HepG2 (cell line): Measurements from ENCODE around the gene NAV1. TPM values are rescaled to one million over a fixed set of nuclear protein-coding genes. Genes with fewer than 3 reads are reported as not detected.

Source experiments
- ATAC-seq: fragments of 200-7000 bp; cut with Tn5 transposase; 3 replicates; pipeline ENCODE4 v1.9.1; 2020; ENCODE audit warnings: mild to moderate bottlenecking, moderate library complexity
- BruUV-seq: library from RNA; stranded (reverse); fragments of 400-500 nt; replicated peaks from 2 replicates; lab custom pipeline; 2021; lab: Mats Ljungman, UMichigan
- CTCF ChIA-PET: fragments of 300-600 bp; formaldehyde crosslinking; extraction: SDS; loops from one replicate; lab custom pipeline; 2021; ENCODE audit warnings: low total read pairs, inconsistent platforms, low intra/inter-chr PET ratio; lab: Yijun Ruan, JAX
- POLR2A ChIA-PET: fragments of 350-600 bp; sonication (Branson Sonifier 250); formaldehyde crosslinking; loops from one replicate; lab custom pipeline; 2020; ENCODE audit warnings: antibody characterized with exemption, inconsistent platforms; lab: Yijun Ruan, JAX
- DNase-seq: peaks from one replicate; pipeline ENCODE4 v3.0.0-alpha.2; 2015; ENCODE audit warnings: low spot score
- FAIRE-seq: peaks from 3 replicates; lab custom pipeline; 2011; peaks lifted over from hg19 to GRCh38; lab: Jason Lieb, UNC
- H2AFZ ChIP-seq: one replicate; pipeline ENCODE4 v1.6.1; 2011; ENCODE audit warnings: low read length, inconsistent platforms
- H3K27ac ChIP-seq: fragments of 300-600 bp; 3 replicates; pipeline ENCODE4 v1.8.0; 2011; ENCODE audit warnings: mixed run types, mild to moderate bottlenecking, mixed read lengths, low read length, inconsistent platforms; ENCODE audit not compliant: insufficient read depth; ENCODE audit errors: extremely low read length
- H3K27me3 ChIP-seq, 2 experiments: fragments of 200-600 bp in 1 of 2; 2 replicates in 1 of 2; 3 replicates in 1 of 2; pipeline versions ENCODE4 v1.6.0 to v1.8.0; 2011; ENCODE audit warnings: low read length in 2 of 2, mild to moderate bottlenecking in 2 of 2, moderate library complexity in 2 of 2, inconsistent platforms in 1 of 2; ENCODE audit not compliant: insufficient read depth in 2 of 2, control insufficient read depth in 1 of 2
- H3K36me3 ChIP-seq, 2 experiments: fragments of 200-600 bp in 1 of 2; replicated peaks in 1 of 2; 2 replicates in 1 of 2; 3 replicates in 1 of 2; pipeline versions ENCODE4 v1.5.1 to v1.8.0; 2011; ENCODE audit warnings: low read length in 2 of 2, inconsistent platforms in 1 of 2; ENCODE audit not compliant: insufficient read depth in 2 of 2, control insufficient read depth in 1 of 2
- H3K4me1 ChIP-seq: 2 replicates; pipeline ENCODE4 v1.5.1; 2012; ENCODE audit warnings: low read length, inconsistent platforms; ENCODE audit not compliant: insufficient read depth
- H3K4me2 ChIP-seq: 2 replicates; pipeline ENCODE4 v1.6.0; 2011; ENCODE audit warnings: low read depth, low read length, inconsistent platforms
- H3K4me3 ChIP-seq, 3 experiments: fragments of 200-600 bp in 1 of 3; sonication (generic), shearing (Covaris generic) in 1 of 3; replicated peaks in 1 of 3; 2 replicates each; pipeline ENCODE4 v1.5.1; 2011 to 2016; ENCODE audit warnings: low read length in 3 of 3, inconsistent platforms in 2 of 3, low read depth in 2 of 3, mild to moderate bottlenecking in 2 of 3, control low read depth in 1 of 3, mixed read lengths in 1 of 3; ENCODE audit not compliant: insufficient read depth in 1 of 3
- H3K79me2 ChIP-seq: one replicate; pipeline ENCODE4 v1.6.1; 2011; ENCODE audit warnings: low read length, inconsistent platforms; ENCODE audit not compliant: insufficient read depth
- H3K9ac ChIP-seq: 2 replicates; pipeline ENCODE4 v1.6.0; 2011; ENCODE audit warnings: mild to moderate bottlenecking, low read depth, low read length, inconsistent platforms; ENCODE audit not compliant: insufficient read depth
- H3K9me3 ChIP-seq: 2 replicates; pipeline ENCODE4 v1.5.1; 2012; ENCODE audit warnings: mild to moderate bottlenecking, low read length
- H4K20me1 ChIP-seq: 2 replicates; pipeline ENCODE4 v1.6.0; 2011; ENCODE audit warnings: inconsistent platforms, mild to moderate bottlenecking, low read length, moderate library complexity; ENCODE audit not compliant: insufficient read depth
- DPF2 ChIP-seq: sonication (generic); formaldehyde crosslinking; IDR thresholded peaks from 2 replicates; pipeline ENCODE4 v1.4.0; 2020; ENCODE audit warnings: mild to moderate bottlenecking, low read depth, missing genetic modification reagents, borderline replicate concordance
- NKX3-1 ChIP-seq: sonication (generic); formaldehyde crosslinking; IDR thresholded peaks from 2 replicates; pipeline ENCODE4 v1.5.0; 2020; ENCODE audit warnings: missing genetic modification reagents
- RBFOX2 ChIP-seq: fragments of 200-400 bp; formaldehyde crosslinking; IDR thresholded peaks from 2 replicates; pipeline ENCODE4 v1.6.1; 2017; ENCODE audit warnings: low read depth, mild to moderate bottlenecking, low read length
- RORA ChIP-seq: sonication (generic); formaldehyde crosslinking; IDR thresholded peaks from 2 replicates; pipeline ENCODE4 v1.5.0; 2020; ENCODE audit warnings: mild to moderate bottlenecking, missing genetic modification reagents, moderate library complexity
- ZBTB37 ChIP-seq: sonication (generic); formaldehyde crosslinking; IDR thresholded peaks from 2 replicates; pipeline ENCODE4 v1.4.0; 2020; ENCODE audit warnings: mild to moderate bottlenecking, missing genetic modification reagents
- ZNF782 ChIP-seq: sonication (generic); formaldehyde crosslinking; IDR thresholded peaks from 2 replicates; pipeline ENCODE4 v1.4.0; 2020; ENCODE audit warnings: missing genetic modification reagents, mild to moderate bottlenecking, borderline replicate concordance
- ZNF891 ChIP-seq: sonication (generic); formaldehyde crosslinking; IDR thresholded peaks from 2 replicates; pipeline ENCODE4 v1.5.0; 2020; ENCODE audit warnings: mild to moderate bottlenecking, missing genetic modification reagents
- WGBS: methylation state at CpG from one replicate; pipeline ENCODE4 v1.1.6; 2017; ENCODE audit warnings: low lambda C conversion rate; 5-methylcytosine and 5-hydroxymethylcytosine counted together
- in situ Hi-C: cut with HindIII; loops from 2 replicates; pipeline ENCODE4 v1.10.0; 2017; ENCODE audit warnings: low pct_unique_long_range_greater_than_20kb; ENCODE audit not compliant: extremely low pct_ligation_motif_present
- intact Hi-C: fragments of 100-400 bp; cut with micrococcal nuclease; formaldehyde crosslinking; loops from one replicate; pipeline ENCODE4 v1.10.0; 2022; ENCODE audit not compliant: unreplicated experiment
- polyA plus RNA-seq, 8 experiments: library from polyadenylated mRNA; depleted of rRNA in 3 of 8; stranded (reverse) in 7 of 8; unstranded in 1 of 8; fragments of >200 nt; fragmentation: Illumina TruSeq in 4 of 8; extraction: Trizol in 4 of 8; gene quantifications; 2 replicates each; pipeline versions ENCODE4 v1.2.1 to v1.2.3, GENCODE V29; 2011 to 2016; ENCODE audit warnings: low read depth in 4 of 8, missing spikeins in 1 of 8, mixed read lengths in 1 of 8; ENCODE audit not compliant: insufficient read depth in 1 of 8
- total RNA-seq, 5 experiments: library from RNA; depleted of rRNA; stranded (reverse); fragments of >200 nt; fragmentation: Illumina TruSeq; extraction: Trizol; gene quantifications; 2 replicates each; pipeline ENCODE4 v1.2.3, GENCODE V29; 2016; ENCODE audit warnings: low read depth in 1 of 5

The NAV1 gene
- total and polyA plus RNA-seq, 2 of the 13 experiments (the other 11 are each of a cell fraction or from before 2014, with no cell fraction given) = not detected

- TF ChIP-seq RBFOX2 (no peak), NKX3-1 (CRISPR knock-in tag) (no peak), ZNF891 (no peak), DPF2 (CRISPR knock-in tag) (no peak)
These were observed 47.0 kb downstream of the NAV1 start (continued) for GRCh38 chr1:201585901-201586300.

GRCh38 chr1:201586806-201587205 is 47.9 kb downstream of the NAV1 start:
- ATAC-seq (no peak), DNase-seq (no peak), FAIRE-seq (no peak)
- Histone ChIP-seq H3K27me3 (peaks cover 2 to 20% of the 10 kb centered on the region in 2 experiments; a peak in 4 of 5 replicates), H4K20me1 (no peaks in the 10 kb centered on the region), H2AFZ (no peak overlapping the region), H3K36me3 (no peaks in the 10 kb centered on the region), H3K79me2 (no peaks in the 10 kb centered on the region), H3K4me1 (no peaks in the 10 kb centered on the region; the same call in 1 of the 2 replicates), H3K4me3 (no peak overlapping the region), H3K4me2 (no peak overlapping the region), H3K27ac (no peak overlapping the region), H3K9ac (no peak overlapping the region), H3K9me3 (no peaks in the 10 kb centered on the region)
- BruUV-seq = no TSS peak
- WGBS = 9% methylated on average over 5 of the region's 5 CpGs
- in situ Hi-C loops = no loop called here
- intact Hi-C loops = no loop called here
- POLR2A ChIA-PET = no interaction called here
- CTCF ChIA-PET = no interaction called here
- TF ChIP-seq ZBTB37 (CRISPR knock-in tag) = no peak
- TF ChIP-seq RORA (CRISPR knock-in tag) = no peak
- TF ChIP-seq ZNF782 (CRISPR knock-in tag) = no peak
